HG03175 (cell line): ENCODE measurements around the gene KLHL26.
"Not testable (repeated sequence)": the region's sequence is repeated elsewhere in the genome, so short reads cannot be mapped to it uniquely, and the experiment has no call there.

ENCODE experiments used
- ATAC-seq: cut with Tn5 transposase; IDR thresholded peaks from one replicate; pipeline ENCODE4 v1.9.1; 2021; ENCODE audit warnings: mild to moderate bottlenecking, moderate library complexity; ENCODE audit not compliant: unreplicated experiment

The KLHL26 gene

GRCh38 chr19:18636969-18637629, at the start of gene KLHL26:
TSS of gene KLHL26 (plus strand) at chr19:18637028. CDS start at chr19:18637055, 27 bp downstream.
- no peak for ATAC-seq

- no peak for ATAC-seq
Observed at GRCh38 chr19:18587561-18587960, 49.3 kb upstream of the KLHL26 start.

GRCh38 chr19:18587962-18588610, 48.7 kb upstream of the KLHL26 start:
- no peak for ATAC-seq

GRCh38 chr19:18588611-18589379, 48.0 kb upstream of the KLHL26 start, which contains the start of gene REX1BD:
TSS of gene REX1BD (plus strand) at chr19:18588798. CDS start at chr19:18588802, 4 bp downstream.
- peak; percentile 69 for ATAC-seq

GRCh38 chr19:18589380-18590272, 47.2 kb upstream of the KLHL26 start:
- peak; percentile 44 for ATAC-seq

- no peak for ATAC-seq
Observed at GRCh38 chr19:18590273-18591272, 46.3 kb upstream of the KLHL26 start.

GRCh38 chr19:18591735-18592385, 45.0 kb upstream of the KLHL26 start:
- no peak for ATAC-seq

GRCh38 chr19:18592732-18593131, 44.1 kb upstream of the KLHL26 start:
- not testable (repeated sequence) for ATAC-seq

GRCh38 chr19:18593367-18594095, 43.3 kb upstream of the KLHL26 start:
- no peak for ATAC-seq

GRCh38 chr19:18594096-18594823, 42.6 kb upstream of the KLHL26 start:
- peak; percentile 57 for ATAC-seq

- no peak for ATAC-seq
Observed at GRCh38 chr19:18594824-18595373, 41.9 kb upstream of the KLHL26 start.

GRCh38 chr19:18595475-18595874, 41.4 kb upstream of the KLHL26 start:
- ATAC-seq = no peak

- no peak for ATAC-seq
Observed at GRCh38 chr19:18596752-18597157, 40.1 kb upstream of the KLHL26 start.

- no peak for ATAC-seq
Observed at GRCh38 chr19:18597809-18598660, 38.8 kb upstream of the KLHL26 start.

GRCh38 chr19:18599485-18599884, 37.3 kb upstream of the KLHL26 start:
- ATAC-seq = no peak

GRCh38 chr19:18600692-18601397, 36.0 kb upstream of the KLHL26 start:
- ATAC-seq = not testable (repeated sequence)
